Gastroesophageal sphincter (tissue), 4 donors: Measurements from ENCODE around the gene ACAT2. TPM values are rescaled to one million over a fixed set of nuclear protein-coding genes. Genes with fewer than 3 reads are reported as not detected.
"Not testable (repeated sequence)": the region's sequence is repeated elsewhere in the genome, so short reads cannot be mapped to it uniquely, and the experiment has no call there.

ENCODE experiments used
- ATAC-seq: fragments of 150-250 bp; one replicate; pipeline ENCODE4 v1.9.1; 2016; ENCODE audit warnings: mild to moderate bottlenecking, moderate library complexity
- H3K27ac ChIP-seq, 4 donors: fragments of 200-600 bp; sonication (generic) in 3 of 4; 1 replicate in 3 of 4; 2 replicates in 1 of 4; pipeline ENCODE4 v1.5.1; 2016 to 2019
- H3K27me3 ChIP-seq: fragments of 200-600 bp; sonication (generic); one replicate; pipeline ENCODE4 v1.5.1; 2019
- H3K36me3 ChIP-seq, 2 donors: fragments of 200-600 bp; sonication (generic); one replicate each; pipeline ENCODE4 v1.5.1; 2019; ENCODE audit warnings: control low read depth in 1 of 2
- H3K4me1 ChIP-seq, 3 donors: fragments of 200-600 bp; sonication (generic); 1 replicate in 2 of 3; 2 replicates in 1 of 3; pipeline ENCODE4 v1.5.1; 2016 to 2019; ENCODE audit warnings: control low read depth in 2 of 3
- H3K4me3 ChIP-seq, 2 donors: fragments of 200-600 bp; sonication (generic); one replicate each; pipeline ENCODE4 v1.5.1; 2019; ENCODE audit warnings: mild to moderate bottlenecking in 1 of 2, moderate library complexity in 1 of 2
- H3K9me3 ChIP-seq, 3 donors: fragments of 200-600 bp; sonication (generic); one replicate each; pipeline ENCODE4 v1.5.1; 2017 to 2019; ENCODE audit warnings: control low read depth in 2 of 3
- EP300 ChIP-seq: sonication (generic); formaldehyde crosslinking; IDR thresholded peaks from one replicate; pipeline ENCODE4 v1.6.1; 2017; ENCODE audit warnings: antibody characterized with exemption, mild to moderate bottlenecking
- POLR2A ChIP-seq, 2 donors: fragments of 450-650 bp; IDR thresholded peaks; one replicate each; pipeline ENCODE4 v1.6.1; 2017; ENCODE audit warnings: antibody characterized with exemption in 2 of 2, mild to moderate bottlenecking in 2 of 2, moderate library complexity in 1 of 2
- POLR2AphosphoS5 ChIP-seq: sonication (generic); formaldehyde crosslinking; IDR thresholded peaks from one replicate; pipeline ENCODE4 v1.6.1; 2017; ENCODE audit warnings: antibody characterized with exemption
- WGBS, 2 donors: methylation state at CpG; one replicate each; pipeline ENCODE4 v1.1.5; 2018; ENCODE audit warnings: low coverage in 1 of 2; 5-methylcytosine and 5-hydroxymethylcytosine counted together
- total RNA-seq, 4 donors: library from RNA; depleted of rRNA; stranded (reverse); fragments of >200 nt; gene quantifications; one replicate each; pipeline ENCODE4 v1.1.0, GENCODE V29; 2016
- TF ChIP-seq, protein P1 (sequence below), 4 experiments: fragments of 200-600 bp in 2 of 4; fragments of 450-650 bp in 2 of 4; sonication (generic) in 1 of 4; IDR thresholded peaks; one replicate each; pipeline ENCODE4 v1.5.1; 2017 to 2019; ENCODE audit warnings: antibody characterized with exemption in 4 of 4, mild to moderate bottlenecking in 2 of 4, moderate library complexity in 2 of 4

ACAT2 gene
- total RNA-seq, 4 donors from 2014 or later = 3.1 to 11.7 (median 9.1) TPM

DNA sequence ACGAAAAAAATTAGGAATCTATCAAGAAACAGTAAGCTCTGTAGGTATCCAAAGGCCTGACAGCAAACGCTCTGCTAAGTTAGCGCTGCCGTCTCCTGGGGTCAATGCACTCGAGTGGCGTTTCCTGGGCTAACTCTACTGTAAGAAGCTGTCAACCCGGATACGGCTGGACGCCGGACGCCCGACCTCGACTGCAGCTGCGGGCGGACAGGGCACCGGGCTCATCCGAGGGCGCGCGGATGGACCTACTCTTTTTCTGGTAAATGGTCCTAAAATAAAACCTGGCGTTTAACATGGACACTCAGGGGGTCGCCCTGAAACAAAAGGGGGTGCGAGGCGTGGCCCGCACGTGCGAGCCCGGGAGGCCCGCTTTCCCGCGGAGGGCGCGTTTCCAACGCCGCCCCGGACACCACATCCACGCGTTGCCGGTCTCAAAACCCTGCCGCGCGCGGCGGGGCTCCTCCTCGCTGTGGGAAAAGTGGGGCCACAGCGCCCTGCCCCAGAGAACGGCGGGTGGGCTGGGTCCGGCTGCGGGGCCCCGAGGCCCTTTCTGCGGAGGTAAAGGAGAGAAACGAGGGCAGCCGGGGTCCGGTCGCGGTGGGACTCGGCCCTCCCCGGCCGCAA is 27.0 kb downstream of the ACAT2 start:
- peaks cover 3 to 72% (median 31%) of the 10 kb centered on the region in 3 donors for H3K4me1 ChIP-seq
- peaks cover 0 to 54% of the 10 kb centered on the region in 2 donors for H3K36me3 ChIP-seq
- ATAC-seq = no peak
- peak overlapping the region; percentile 87 to 99 (median 98) for H3K27ac ChIP-seq
- H3K9me3 ChIP-seq = no peaks in the 10 kb centered on the region
- no peaks in the 10 kb centered on the region for H3K27me3 ChIP-seq
- peak overlapping the region; percentile 78 to 100 for H3K4me3 ChIP-seq
- TF ChIP-seq EP300 = no peak
- WGBS, 2 donors = 0% methylated on average over 1 to 12 of the region's 60 CpGs

- Histone ChIP-seq H3K36me3 (peaks cover 0 to 53% of the 10 kb centered on the region in 2 donors), H3K9me3 (no peaks in the 10 kb centered on the region), H3K4me1 (peaks cover 3 to 75% (median 31%) of the 10 kb centered on the region in 3 donors), H3K4me3 (peak within 1 kb of the TSS; percentile 78 to 100), H3K27ac (peak within 1 kb of the TSS; percentile 92 to 99 (median 98)), H3K27me3 (no peaks in the 10 kb centered on the region)
- peak; percentile 93 for ATAC-seq
- 0 to 1% methylated on average over 23 to 25 of the region's 64 CpGs for WGBS, 2 donors
- TF ChIP-seq POLR2A (IDR thresholded peaks at IDR 0.05) (peak; percentile 94 to 95), EP300 (no peak), POLR2AphosphoS5 (peak; percentile 97)
- TF ChIP-seq, protein P1, sequence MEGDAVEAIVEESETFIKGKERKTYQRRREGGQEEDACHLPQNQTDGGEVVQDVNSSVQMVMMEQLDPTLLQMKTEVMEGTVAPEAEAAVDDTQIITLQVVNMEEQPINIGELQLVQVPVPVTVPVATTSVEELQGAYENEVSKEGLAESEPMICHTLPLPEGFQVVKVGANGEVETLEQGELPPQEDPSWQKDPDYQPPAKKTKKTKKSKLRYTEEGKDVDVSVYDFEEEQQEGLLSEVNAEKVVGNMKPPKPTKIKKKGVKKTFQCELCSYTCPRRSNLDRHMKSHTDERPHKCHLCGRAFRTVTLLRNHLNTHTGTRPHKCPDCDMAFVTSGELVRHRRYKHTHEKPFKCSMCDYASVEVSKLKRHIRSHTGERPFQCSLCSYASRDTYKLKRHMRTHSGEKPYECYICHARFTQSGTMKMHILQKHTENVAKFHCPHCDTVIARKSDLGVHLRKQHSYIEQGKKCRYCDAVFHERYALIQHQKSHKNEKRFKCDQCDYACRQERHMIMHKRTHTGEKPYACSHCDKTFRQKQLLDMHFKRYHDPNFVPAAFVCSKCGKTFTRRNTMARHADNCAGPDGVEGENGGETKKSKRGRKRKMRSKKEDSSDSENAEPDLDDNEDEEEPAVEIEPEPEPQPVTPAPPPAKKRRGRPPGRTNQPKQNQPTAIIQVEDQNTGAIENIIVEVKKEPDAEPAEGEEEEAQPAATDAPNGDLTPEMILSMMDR (IDR thresholded peaks at IDR 0.05) = no peak
These were observed 27.7 kb downstream of the ACAT2 start, which contains the start of gene TCP1 for GRCh38 chr6:159789377-159790148. Gene TCP1, minus strand, starts transcription at chr6:159789602. Its CDS starts 134 bp downstream, at chr6:159789468.

DNA sequence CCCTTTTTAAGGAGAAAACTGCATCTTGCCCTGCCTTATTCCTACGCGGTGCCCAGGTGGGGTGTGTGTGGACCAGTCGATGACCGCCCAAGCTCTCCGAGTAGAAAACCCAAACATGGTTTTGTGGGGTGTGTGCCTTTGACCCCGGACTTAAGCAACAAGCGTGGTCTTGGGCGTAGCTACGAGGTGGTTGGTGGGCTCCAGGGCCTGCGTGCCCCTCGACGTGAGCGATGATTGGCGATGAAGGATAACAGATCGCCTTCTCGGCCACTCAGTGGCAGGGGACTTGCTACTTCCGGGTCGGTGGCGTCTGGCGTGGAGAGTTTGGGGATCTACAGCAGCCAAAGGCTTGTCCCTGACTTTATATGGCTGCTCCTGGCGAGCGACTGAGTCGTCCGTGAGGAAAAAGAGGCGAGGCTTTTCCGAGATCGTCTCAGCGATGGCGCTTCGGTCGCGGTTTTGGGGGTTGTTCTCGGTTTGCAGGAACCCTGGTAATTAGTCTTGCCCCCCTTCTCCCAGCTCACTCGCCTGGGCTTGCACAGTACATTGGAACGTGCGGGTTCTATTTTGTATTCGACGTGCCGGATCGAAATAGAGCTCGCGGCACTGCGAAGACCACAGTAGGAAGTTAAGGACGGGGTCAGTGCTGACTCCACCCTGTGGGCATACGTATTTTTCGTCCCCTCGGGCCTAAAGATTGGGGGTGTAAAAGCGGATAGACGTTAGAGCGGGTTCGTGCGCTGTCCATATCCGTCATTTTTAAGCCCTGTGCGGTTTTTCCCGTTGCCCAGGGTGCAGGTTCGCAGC is 28.5 kb downstream of the ACAT2 start, which contains the start of gene MRPL18:
Gene MRPL18 (plus strand): TSS at position 319 of the 807 bp plus-strand sequence. CDS start 121 bp downstream, at position 440.
- 0 to 2% methylated on average over 12 to 16 of the region's 56 CpGs for WGBS, 2 donors
- peaks cover 0 to 50% of the 10 kb centered on the region in 2 donors for H3K36me3 ChIP-seq
- H3K27ac ChIP-seq = peak within 1 kb of the TSS; percentile 92 to 99 (median 98)
- H3K4me3 ChIP-seq = peak within 1 kb of the TSS; percentile 78 to 100
- peak; percentile 93 for ATAC-seq
- H3K27me3 ChIP-seq = no peaks in the 10 kb centered on the region
- TF ChIP-seq, protein P1 (IDR thresholded peaks at IDR 0.05) = peak in 1 of 4 experiments; percentile 13
- no peak for TF ChIP-seq EP300
- peak; percentile 41 to 67 for TF ChIP-seq POLR2A (IDR thresholded peaks at IDR 0.05)
- peak; percentile 74 for TF ChIP-seq POLR2AphosphoS5
- H3K9me3 ChIP-seq = no peaks in the 10 kb centered on the region
- H3K4me1 ChIP-seq = peaks cover 3 to 70% (median 31%) of the 10 kb centered on the region in 3 donors

GRCh38 chr6:159790956-159791598 is 29.2 kb downstream of the ACAT2 start:
- ATAC-seq = no peak
- H3K27ac ChIP-seq = peak overlapping the region; percentile 92 to 99 (median 98)
- H3K4me1 ChIP-seq = peaks cover 3 to 72% (median 31%) of the 10 kb centered on the region in 3 donors
- 6 to 30% methylated on average over 7 to 11 of the region's 18 CpGs for WGBS, 2 donors
- no peaks in the 10 kb centered on the region for H3K9me3 ChIP-seq
- TF ChIP-seq EP300 = no peak
- TF ChIP-seq, protein P1 (IDR thresholded peaks at IDR 0.05) = no peak
- no peak for TF ChIP-seq POLR2A (IDR thresholded peaks at IDR 0.05)
- TF ChIP-seq POLR2AphosphoS5 = no peak
- no peaks in the 10 kb centered on the region for H3K27me3 ChIP-seq
- peak overlapping the region; percentile 57 to 100 for H3K4me3 ChIP-seq
- H3K36me3 ChIP-seq = peaks cover 0 to 49% of the 10 kb centered on the region in 2 donors

- not testable (repeated sequence) for H3K27ac ChIP-seq, H3K27me3 ChIP-seq, ATAC-seq, H3K9me3 ChIP-seq, H3K4me3 ChIP-seq
- Histone ChIP-seq H3K36me3 (peaks cover 0 to 71% of the 10 kb centered on the region in 2 donors), H3K4me1 (peaks cover 3 to 53% (median 17%) of the 10 kb centered on the region in 3 donors)
- 58 to 71% methylated on average over 4 to 6 of the region's 8 CpGs for WGBS, 2 donors
These were observed 33.1 kb downstream of the ACAT2 start for GRCh38 chr6:159794976-159795375.
